Prostate gland (tissue), 2 donors: ENCODE data around the gene RNF208.

ENCODE experiments used
- CTCF ChIP-seq, 4 experiments: fragments of 200-600 bp in 2 of 4; fragments of 450-650 bp in 2 of 4; sonication (generic) in 2 of 4; IDR thresholded peaks; 1 replicate in 3 of 4; 2 replicates in 1 of 4; pipeline ENCODE4 v1.5.1; 2016 to 2019; ENCODE audit warnings: antibody characterized with exemption in 4 of 4, mild to moderate bottlenecking in 2 of 4, moderate library complexity in 2 of 4
- POLR2A ChIP-seq: fragments of 450-650 bp; IDR thresholded peaks from one replicate; pipeline ENCODE4 v1.6.1; 2016; ENCODE audit warnings: antibody characterized with exemption, mild to moderate bottlenecking
- POLR2AphosphoS5 ChIP-seq: sonication (generic); formaldehyde crosslinking; IDR thresholded peaks from one replicate; pipeline ENCODE4 v1.6.1; 2017; ENCODE audit warnings: antibody characterized with exemption

GRCh38 chr9:137228506-137228967, 6.5 kb upstream of the RNF208 start:
- no peak for TF ChIP-seq CTCF (IDR thresholded peaks at IDR 0.05)
- no peak for TF ChIP-seq POLR2AphosphoS5
- TF ChIP-seq POLR2A: no peak
